GM12878 (cell line): ENCODE results near the gene TTL. TPM values are rescaled to one million over a fixed set of nuclear protein-coding genes. Genes with fewer than 3 reads are reported as not detected.
A peak's percentile ranks its signal among the peaks of the same experiment; 100 is the strongest.

Source experiments
- ATAC-seq: fragments of 200-7000 bp; cut with Tn5 transposase; 3 replicates; pipeline ENCODE4 v1.9.1; 2020; ENCODE audit warnings: mild to moderate bottlenecking, moderate library complexity
- BruUV-seq: library from RNA; stranded (reverse); fragments of 400-500 nt; replicated peaks from 2 replicates; lab custom pipeline; 2021; lab: Mats Ljungman, UMichigan
- CTCF ChIA-PET: fragments of 300-600 bp; sonication (Branson Sonifier 250); formaldehyde crosslinking; extraction: SDS; loops from one replicate; lab custom pipeline; 2021; ENCODE audit warnings: inconsistent platforms; lab: Yijun Ruan, JAX
- POLR2A ChIA-PET: fragments of 350-600 bp; formaldehyde crosslinking; extraction: SDS; loops from one replicate; lab custom pipeline; 2021; ENCODE audit warnings: inconsistent platforms; lab: Charles Lee
- RAD21 ChIA-PET: fragments of 300-600 bp; sonication (Branson Sonifier 250); formaldehyde crosslinking; loops from one replicate; lab custom pipeline; 2023; ENCODE audit warnings: antibody characterized with exemption; ENCODE audit not compliant: unreplicated experiment; lab: Charles Lee
- SMC1A ChIA-PET: fragments of 300-600 bp; sonication (Branson Sonifier 250); formaldehyde crosslinking; loops from one replicate; lab custom pipeline; 2023; ENCODE audit not compliant: unreplicated experiment, uncharacterized antibody; lab: Charles Lee
- DNase-seq: peaks from one replicate; pipeline ENCODE4 v3.0.0-alpha.2; 2011; ENCODE audit warnings: low read depth, low spot score
- FAIRE-seq: peaks from 3 replicates; lab custom pipeline; 2011; peaks lifted over from hg19 to GRCh38; lab: Jason Lieb, UNC
- H2AFZ ChIP-seq: 2 replicates; pipeline ENCODE4 v1.6.0; 2011; ENCODE audit warnings: low read depth, low read length, control low read depth; ENCODE audit not compliant: control insufficient read depth
- H3K27ac ChIP-seq: 2 replicates; pipeline ENCODE4 v1.5.1; 2011; ENCODE audit warnings: control low read depth; ENCODE audit not compliant: control insufficient read depth, insufficient read depth
- H3K27me3 ChIP-seq, 2 experiments: replicated peaks in 1 of 2; 2 replicates each; pipeline versions ENCODE4 v1.6.0 to v1.6.1; 2011; ENCODE audit warnings: low read length in 1 of 2; ENCODE audit not compliant: control insufficient read depth in 2 of 2, insufficient read depth in 2 of 2
- H3K36me3 ChIP-seq, 2 experiments: 2 replicates each; pipeline ENCODE4 v1.5.1; 2011; ENCODE audit warnings: low read length in 1 of 2; ENCODE audit not compliant: control insufficient read depth in 2 of 2, insufficient read depth in 2 of 2
- H3K4me1 ChIP-seq: 2 replicates; pipeline ENCODE4 v1.6.1; 2011; ENCODE audit warnings: mild to moderate bottlenecking, low read length, moderate library complexity, mixed read lengths; ENCODE audit not compliant: control insufficient read depth, insufficient read depth
- H3K4me2 ChIP-seq: 2 replicates; pipeline ENCODE4 v1.6.0; 2011; ENCODE audit warnings: control low read depth; ENCODE audit not compliant: control insufficient read depth, insufficient read depth
- H3K4me3 ChIP-seq: fragments of 200-600 bp; sonication (generic); 2 replicates; pipeline ENCODE4 v1.5.1; 2016
- H3K79me2 ChIP-seq: 2 replicates; pipeline ENCODE4 v1.6.0; 2011; ENCODE audit warnings: low read length; ENCODE audit not compliant: control insufficient read depth, insufficient read depth
- H3K9ac ChIP-seq: 2 replicates; pipeline ENCODE4 v1.8.0; 2011; ENCODE audit warnings: low read length, control low read depth, mixed read lengths; ENCODE audit not compliant: control insufficient read depth, insufficient read depth
- H3K9me3 ChIP-seq: replicated peaks from 3 replicates; pipeline ENCODE4 v1.5.1; 2011; ENCODE audit warnings: mild to moderate bottlenecking, low read length; ENCODE audit not compliant: control insufficient read depth, insufficient read depth
- H4K20me1 ChIP-seq: 2 replicates; pipeline ENCODE4 v1.6.0; 2011; ENCODE audit not compliant: control insufficient read depth, insufficient read depth
- ATF7 ChIP-seq: fragments of 450-650 bp; IDR thresholded peaks from 2 replicates; pipeline ENCODE4 v1.6.1; 2016; ENCODE audit warnings: low read depth, mild to moderate bottlenecking
- GABPA ChIP-seq: IDR thresholded peaks from 2 replicates; pipeline ENCODE4 v1.6.1; 2014; ENCODE audit warnings: antibody characterized with exemption, low read depth, mild to moderate bottlenecking, inconsistent platforms
- MTA3 ChIP-seq: IDR thresholded peaks from 2 replicates; pipeline ENCODE4 v1.6.1; 2012; ENCODE audit warnings: low read length, inconsistent platforms, borderline replicate concordance
- MXI1 ChIP-seq: fragments of 150-350 bp; IDR thresholded peaks from 2 replicates; pipeline ENCODE4 v1.6.1; 2011; ENCODE audit warnings: low read depth, mild to moderate bottlenecking, inconsistent platforms, low read length, improper control_type of control experiment
- NBN ChIP-seq: fragments of 450-650 bp; IDR thresholded peaks from 2 replicates; pipeline ENCODE4 v1.6.1; 2016
- WGBS: methylation state at CpG from one replicate; pipeline ENCODE4 v1.1.6; 2016; ENCODE audit warnings: low lambda C conversion rate; ENCODE audit not compliant: insufficient replicate concordance, insufficient coverage; ENCODE audit errors: missing lambda C conversion rate; 5-methylcytosine and 5-hydroxymethylcytosine counted together
- in situ Hi-C: fragments of 300-500 bp; cut with MboI; formaldehyde crosslinking; loops from 9 replicates; pipeline ENCODE4 v1.14.3; 2018; ENCODE audit warnings: mixed read lengths
- intact Hi-C: fragments of 100-400 bp; cut with micrococcal nuclease; formaldehyde crosslinking; loops from one replicate; pipeline ENCODE4 v1.14.2; 2022; ENCODE audit not compliant: unreplicated experiment
- polyA plus RNA-seq, 11 experiments: library from polyadenylated mRNA; depleted of rRNA in 4 of 11; unstranded in 6 of 11; stranded (reverse) in 5 of 11; fragments of >200 nt; fragmentation: Nextera tagmentation in 4 of 11; fragmentation: Illumina TruSeq in 1 of 11; extraction: Ambion mirVana in 4 of 11; extraction: Trizol in 1 of 11; gene quantifications; 1 replicate in 1 of 11; 2 replicates in 10 of 11; pipeline versions ENCODE4 v1.2.1 to v1.2.3, GENCODE V29; 2011 to 2016; ENCODE audit warnings: inconsistent platforms in 2 of 11, missing spikeins in 2 of 11, low read depth in 1 of 11
- total RNA-seq, 4 experiments: library from RNA; depleted of rRNA in 3 of 4; stranded (reverse); fragments of >200 nt in 3 of 4; fragmentation: Illumina TruSeq in 1 of 4; extraction: Trizol in 1 of 4; gene quantifications; 2 replicates each; pipeline versions ENCODE4 v1.2.1 to v1.2.3, GENCODE V29; 2013 to 2021

Gene TTL
- total and polyA plus RNA-seq, 10 of the 15 experiments (the other 5 are each of a cell fraction or from before 2014, with no cell fraction given): 3.9 to 27.1 (median 16.1) TPM

GRCh38 chr2:112583497-112584133 is 101.7 kb downstream of the TTL start:
- ChIA-PET POLR2A (interaction anchor here (0.9 to 2.5 kb wide), 4 partner anchors 103 to 297 kb away, joined by 3 to 12 read pairs (median 3); no protein-coding TSS in a partner anchor), CTCF (interaction anchor here (0.9 to 4.6 kb wide), 18 partner anchors 12 to 462 kb away, joined by 3 to 40 read pairs (median 6); partner anchors contain the start of gene ZC3H8), SMC1A (interaction anchor here (0.7 to 4.3 kb wide), 12 partner anchors 18 to 462 kb away, joined by 3 to 18 read pairs (median 4); no protein-coding TSS in a partner anchor), RAD21 (interaction anchor here (0.9 to 4.3 kb wide), 15 partner anchors 17 to 696 kb away, joined by 3 to 28 read pairs (median 5); partner anchors contain the start of genes SLC20A1, TMEM87B and ZC3H8)
- Histone ChIP-seq H3K9ac (peak overlapping the region; percentile 92), H3K9me3 (no peaks in the 10 kb centered on the region), H3K27me3 (no peaks in the 10 kb centered on the region), H3K4me2 (peak overlapping the region; percentile 41), H2AFZ (peak overlapping the region; percentile 95), H3K4me3 (peak overlapping the region; percentile 89), H3K36me3 (peaks cover 0 to 4% of the 10 kb centered on the region in 2 experiments; a peak in 1 of 4 replicates), H3K4me1 (peaks cover 20% of the 10 kb centered on the region), H3K79me2 (peaks cover 11% of the 10 kb centered on the region), H3K27ac (peak overlapping the region; percentile 95), H4K20me1 (no peaks in the 10 kb centered on the region)
- intact Hi-C loops: loop anchor here (2.0 to 5.0 kb wide), 3 partner anchors 325 to 526 kb away; partner anchors contain the start of gene TMEM87B
- FAIRE-seq (no peak), ATAC-seq (peak; percentile 31), DNase-seq (no peak)
- TSS peak; percentile 93 for BruUV-seq
- in situ Hi-C loops: loop anchor here (5.0 kb wide), 1 partner anchor 101 kb away; the partner anchor contains the start of gene TTL
- 0 out of 2 replicates have a peak, but pooled peaks have one; percentile 38 for TF ChIP-seq MXI1
- peak; percentile 48; the same call in 1 of the 2 replicates for TF ChIP-seq MTA3
- peak; percentile 90 for TF ChIP-seq ATF7
- no peak for TF ChIP-seq NBN
- no peak for TF ChIP-seq GABPA
- 63% methylated on average over 19 of the region's 19 CpGs for WGBS
